Stimulated activated CD4-positive, alpha-beta T cell treated with anti-CD3 and anti-CD28 coated beads, Interleukin-4, amount 100 ng/mL, for 24 hours (primary cell): ENCODE results near the gene NXPH4.

ENCODE experiments used
- DNase-seq: peaks from one replicate; pipeline ENCODE4 v3.0.0-alpha.2; 2020

The NXPH4 gene

DNA sequence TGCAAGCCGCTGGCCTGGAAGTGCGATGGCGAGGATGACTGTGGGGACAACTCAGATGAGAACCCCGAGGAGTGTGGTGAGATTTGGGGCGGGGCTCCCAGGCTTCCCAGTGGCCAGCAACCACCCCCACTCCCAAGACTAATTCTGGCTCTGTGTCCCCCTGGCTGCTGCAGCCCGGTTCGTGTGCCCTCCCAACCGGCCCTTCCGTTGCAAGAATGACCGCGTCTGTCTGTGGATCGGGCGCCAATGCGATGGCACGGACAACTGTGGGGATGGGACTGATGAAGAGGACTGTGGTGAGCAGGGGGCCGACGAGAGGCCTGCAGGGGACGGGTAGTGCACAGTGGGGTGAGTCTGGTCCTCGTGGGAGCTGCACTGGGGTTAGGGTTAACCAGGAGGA lies 12.1 kb upstream of the NXPH4 start:
- DNase-seq: no peak

DNA sequence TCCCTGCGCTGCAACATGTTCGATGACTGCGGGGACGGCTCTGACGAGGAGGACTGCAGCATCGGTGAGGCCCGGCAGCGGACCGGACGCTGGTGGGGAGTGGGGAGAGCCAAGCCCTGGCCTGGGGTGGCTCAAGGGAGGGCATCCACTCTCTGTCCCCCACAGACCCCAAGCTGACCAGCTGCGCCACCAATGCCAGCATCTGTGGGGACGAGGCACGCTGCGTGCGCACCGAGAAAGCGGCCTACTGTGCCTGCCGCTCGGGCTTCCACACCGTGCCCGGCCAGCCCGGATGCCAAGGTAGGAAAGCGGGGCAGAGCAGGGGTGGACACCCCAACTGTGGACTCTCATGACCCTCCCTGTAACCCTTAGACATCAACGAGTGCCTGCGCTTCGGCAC lies 11.4 kb upstream of the NXPH4 start:
- no peak for DNase-seq

DNA sequence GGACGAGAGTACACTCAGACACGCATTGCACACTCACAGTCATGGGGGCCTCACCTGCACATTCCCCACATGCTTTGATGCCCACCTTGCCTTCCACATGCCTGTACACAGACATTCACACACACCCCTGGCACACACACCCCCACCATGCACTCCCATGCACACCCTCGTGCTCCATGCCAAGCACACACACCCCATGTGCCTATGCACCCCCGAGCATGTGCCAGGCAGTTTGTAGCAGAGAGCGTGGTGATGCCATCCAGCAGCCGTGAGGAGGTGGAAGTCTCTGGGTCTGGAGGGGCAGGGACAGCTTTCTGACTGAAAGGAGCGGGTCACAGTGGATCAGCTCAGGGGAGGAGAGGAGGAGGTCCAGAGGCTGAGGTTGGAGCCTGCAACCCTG lies 10.7 kb upstream of the NXPH4 start:
- DNase-seq: no peak

DNA sequence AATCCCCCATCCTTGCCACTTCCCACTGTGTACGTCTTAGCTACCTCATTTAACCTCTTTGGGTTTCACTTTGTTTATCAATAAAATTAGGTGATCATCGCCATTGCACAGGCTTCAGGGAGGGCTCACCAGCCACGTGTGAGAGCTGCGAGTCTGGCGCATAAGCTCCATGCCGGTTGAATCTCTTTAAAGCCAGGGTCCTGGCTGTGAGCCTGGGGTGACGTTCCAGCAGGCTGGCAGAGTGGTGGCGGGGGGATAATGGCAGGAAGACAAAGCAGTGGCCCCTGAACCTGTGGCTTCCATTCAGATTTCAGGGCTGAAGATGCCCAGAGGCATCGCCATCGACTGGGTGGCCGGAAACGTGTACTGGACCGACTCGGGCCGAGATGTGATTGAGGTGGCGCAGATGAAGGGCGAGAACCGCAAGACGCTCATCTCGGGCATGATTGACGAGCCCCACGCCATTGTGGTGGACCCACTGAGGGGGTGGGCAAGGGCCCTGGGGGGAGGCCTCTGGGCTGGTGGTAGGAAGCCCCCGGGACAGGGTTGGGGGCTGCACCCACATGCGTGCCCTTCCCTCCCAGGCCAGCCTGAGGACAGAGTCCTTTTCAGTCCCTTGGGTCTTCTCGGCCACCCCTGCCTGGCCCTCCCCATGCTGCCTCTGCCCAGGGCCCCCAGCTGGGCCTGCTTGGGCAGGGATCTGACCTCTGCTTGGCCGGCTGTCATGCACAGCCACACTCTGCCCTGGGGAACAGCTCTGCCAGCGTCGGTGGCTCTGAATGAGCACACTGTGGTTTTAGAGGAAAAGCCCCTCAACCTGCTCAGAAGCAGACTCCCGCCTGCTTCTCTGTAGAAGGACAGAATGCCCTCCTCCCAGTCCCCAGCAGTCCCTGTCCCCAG lies 8.6 kb upstream of the NXPH4 start:
- DNase-seq: no peak

DNA sequence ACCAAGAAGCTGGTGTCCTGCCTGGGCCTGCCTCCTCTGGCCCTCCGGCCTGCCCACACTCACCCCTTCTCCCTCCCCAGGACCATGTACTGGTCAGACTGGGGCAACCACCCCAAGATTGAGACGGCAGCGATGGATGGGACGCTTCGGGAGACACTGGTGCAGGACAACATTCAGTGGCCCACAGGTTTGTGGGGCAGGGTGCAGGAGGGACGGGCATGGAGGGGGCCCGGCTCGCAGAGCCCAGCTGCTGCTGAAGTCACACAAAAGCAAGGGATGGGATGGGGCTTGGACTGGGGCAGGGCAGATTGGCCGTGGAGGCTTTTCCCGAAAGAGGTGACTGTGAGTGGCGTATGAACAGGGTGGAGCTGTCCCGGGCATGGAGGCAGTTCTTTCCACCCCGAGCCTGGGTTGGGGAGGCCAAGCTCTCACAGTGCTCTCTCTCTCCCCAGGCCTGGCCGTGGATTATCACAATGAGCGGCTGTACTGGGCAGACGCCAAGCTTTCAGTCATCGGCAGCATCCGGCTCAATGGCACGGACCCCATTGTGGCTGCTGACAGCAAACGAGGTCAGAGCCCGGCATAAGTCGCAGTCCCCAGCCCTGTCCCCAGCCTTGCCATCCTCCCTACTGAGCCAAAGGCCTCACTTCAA lies 7.8 kb upstream of the NXPH4 start:
- no peak for DNase-seq

DNA sequence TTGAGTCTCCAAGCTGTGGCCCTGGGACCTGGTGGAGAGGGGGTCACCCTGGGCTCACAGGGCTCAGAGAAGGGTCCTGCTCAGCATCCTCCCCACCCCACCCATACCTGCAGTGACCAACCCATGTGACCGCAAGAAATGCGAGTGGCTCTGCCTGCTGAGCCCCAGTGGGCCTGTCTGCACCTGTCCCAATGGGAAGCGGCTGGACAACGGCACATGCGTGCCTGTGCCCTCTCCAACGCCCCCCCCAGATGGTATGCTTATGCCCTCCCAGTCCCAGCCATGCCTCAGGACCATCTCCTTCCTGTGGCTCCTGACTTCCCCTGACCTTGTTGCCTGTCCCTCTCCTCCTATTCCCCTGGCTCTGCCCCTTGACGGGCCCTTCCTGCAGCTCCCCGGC lies 6.7 kb upstream of the NXPH4 start:
- no peak for DNase-seq

DNA sequence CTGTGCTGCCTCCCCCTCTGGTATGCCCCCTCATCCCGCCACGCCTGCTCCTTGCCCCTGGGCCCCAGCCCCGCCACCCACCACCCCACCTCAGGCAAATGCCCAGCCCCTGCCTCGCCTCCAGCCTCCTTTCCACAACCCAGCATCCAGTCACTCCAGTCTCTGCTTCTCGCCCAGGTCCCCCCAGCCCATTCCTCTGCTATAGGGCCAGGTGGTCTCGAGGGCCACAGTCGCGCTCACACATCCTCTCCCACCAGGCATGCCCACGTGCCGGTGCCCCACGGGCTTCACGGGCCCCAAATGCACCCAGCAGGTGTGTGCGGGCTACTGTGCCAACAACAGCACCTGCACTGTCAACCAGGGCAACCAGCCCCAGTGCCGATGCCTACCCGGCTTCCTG lies 6.1 kb upstream of the NXPH4 start:
- DNase-seq: no peak

DNA sequence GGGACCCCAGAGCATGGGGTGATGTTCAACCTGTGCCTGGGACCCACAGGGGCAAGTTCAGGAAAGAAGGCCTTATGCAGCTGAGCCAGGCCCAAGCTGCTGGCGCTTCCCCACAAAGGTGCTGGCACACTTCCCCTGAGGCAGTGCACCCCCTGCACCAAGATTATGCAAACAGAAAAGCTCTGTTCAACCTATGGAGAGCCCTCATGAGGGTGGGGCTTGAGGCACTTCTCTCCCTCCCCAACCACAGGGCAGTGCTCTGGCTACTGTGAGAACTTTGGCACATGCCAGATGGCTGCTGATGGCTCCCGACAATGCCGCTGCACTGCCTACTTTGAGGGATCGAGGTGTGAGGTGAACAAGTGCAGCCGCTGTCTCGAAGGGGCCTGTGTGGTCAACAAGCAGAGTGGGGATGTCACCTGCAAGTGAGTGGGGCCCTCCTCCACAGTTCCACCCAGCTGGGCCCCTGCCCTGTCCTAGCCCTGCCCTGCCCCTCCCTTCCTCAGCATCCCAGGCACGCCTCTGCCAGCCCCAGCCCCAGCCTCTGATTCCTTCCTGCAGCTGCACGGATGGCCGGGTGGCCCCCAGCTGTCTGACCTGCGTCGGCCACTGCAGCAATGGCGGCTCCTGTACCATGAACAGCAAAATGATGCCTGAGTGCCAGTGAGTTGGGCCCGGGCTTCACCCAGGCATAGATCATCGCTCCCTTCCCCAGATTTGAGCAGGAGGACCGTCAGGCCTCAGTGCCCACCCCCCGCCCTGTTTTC lies 5.5 kb upstream of the NXPH4 start:
- no peak for DNase-seq

DNA sequence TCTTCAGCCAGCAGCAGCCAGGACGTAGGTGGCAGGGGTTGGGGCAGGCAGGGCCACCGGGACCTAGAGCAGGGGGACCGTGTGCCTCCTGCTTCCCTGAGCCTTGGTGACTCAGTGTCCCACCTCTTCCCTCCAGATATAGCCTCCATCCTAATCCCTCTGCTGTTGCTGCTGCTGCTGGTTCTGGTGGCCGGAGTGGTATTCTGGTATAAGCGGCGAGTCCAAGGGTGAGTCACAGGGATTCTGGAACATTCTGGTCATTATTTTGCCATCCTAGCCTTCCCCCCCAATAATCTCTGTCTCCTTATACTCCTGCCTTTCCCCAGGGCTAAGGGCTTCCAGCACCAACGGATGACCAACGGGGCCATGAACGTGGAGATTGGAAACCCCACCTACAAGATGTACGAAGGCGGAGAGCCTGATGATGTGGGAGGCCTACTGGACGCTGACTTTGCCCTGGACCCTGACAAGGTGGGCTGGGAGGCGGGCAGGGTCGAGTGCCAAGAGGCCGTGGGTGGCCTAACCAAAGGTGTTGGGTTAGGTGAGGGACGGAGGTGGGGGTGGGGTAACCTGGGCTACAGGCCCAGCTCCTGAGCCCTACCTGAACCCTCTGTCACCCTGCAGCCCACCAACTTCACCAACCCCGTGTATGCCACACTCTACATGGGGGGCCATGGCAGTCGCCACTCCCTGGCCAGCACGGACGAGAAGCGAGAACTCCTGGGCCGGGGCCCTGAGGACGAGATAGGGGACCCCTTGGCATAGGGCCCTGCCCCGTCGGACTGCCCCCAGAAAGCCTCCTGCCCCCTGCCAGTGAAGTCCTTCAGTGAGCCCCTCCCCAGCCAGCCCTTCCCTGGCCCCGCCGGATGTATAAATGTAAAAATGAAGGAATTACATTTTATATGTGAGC lies 4.5 kb upstream of the NXPH4 start:
- DNase-seq: no peak

DNA sequence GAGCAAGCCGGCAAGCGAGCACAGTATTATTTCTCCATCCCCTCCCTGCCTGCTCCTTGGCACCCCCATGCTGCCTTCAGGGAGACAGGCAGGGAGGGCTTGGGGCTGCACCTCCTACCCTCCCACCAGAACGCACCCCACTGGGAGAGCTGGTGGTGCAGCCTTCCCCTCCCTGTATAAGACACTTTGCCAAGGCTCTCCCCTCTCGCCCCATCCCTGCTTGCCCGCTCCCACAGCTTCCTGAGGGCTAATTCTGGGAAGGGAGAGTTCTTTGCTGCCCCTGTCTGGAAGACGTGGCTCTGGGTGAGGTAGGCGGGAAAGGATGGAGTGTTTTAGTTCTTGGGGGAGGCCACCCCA lies 3.9 kb upstream of the NXPH4 start:
- no peak for DNase-seq

DNA sequence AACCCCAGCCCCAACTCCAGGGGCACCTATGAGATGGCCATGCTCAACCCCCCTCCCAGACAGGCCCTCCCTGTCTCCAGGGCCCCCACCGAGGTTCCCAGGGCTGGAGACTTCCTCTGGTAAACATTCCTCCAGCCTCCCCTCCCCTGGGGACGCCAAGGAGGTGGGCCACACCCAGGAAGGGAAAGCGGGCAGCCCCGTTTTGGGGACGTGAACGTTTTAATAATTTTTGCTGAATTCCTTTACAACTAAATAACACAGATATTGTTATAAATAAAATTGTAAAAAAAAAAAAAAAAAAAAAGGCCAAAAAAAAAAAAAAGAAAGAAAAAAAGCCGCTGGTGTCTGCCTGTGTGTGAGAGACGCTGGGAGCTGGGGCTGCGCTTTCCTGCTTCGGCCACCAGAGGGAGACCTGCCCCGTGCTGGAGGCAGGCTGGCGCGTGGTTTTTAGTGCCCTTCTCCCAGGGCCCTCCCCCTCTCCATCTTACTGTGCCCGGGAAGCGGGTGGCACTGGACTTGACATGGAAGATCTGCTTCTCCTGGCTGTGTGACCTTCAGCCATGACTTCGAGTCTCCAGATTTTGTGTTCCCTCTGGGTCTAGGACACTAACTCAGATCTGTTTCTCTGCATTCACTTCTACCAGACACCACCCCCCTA lies 3.4 kb upstream of the NXPH4 start:
- DNase-seq: peak; percentile 87

DNA sequence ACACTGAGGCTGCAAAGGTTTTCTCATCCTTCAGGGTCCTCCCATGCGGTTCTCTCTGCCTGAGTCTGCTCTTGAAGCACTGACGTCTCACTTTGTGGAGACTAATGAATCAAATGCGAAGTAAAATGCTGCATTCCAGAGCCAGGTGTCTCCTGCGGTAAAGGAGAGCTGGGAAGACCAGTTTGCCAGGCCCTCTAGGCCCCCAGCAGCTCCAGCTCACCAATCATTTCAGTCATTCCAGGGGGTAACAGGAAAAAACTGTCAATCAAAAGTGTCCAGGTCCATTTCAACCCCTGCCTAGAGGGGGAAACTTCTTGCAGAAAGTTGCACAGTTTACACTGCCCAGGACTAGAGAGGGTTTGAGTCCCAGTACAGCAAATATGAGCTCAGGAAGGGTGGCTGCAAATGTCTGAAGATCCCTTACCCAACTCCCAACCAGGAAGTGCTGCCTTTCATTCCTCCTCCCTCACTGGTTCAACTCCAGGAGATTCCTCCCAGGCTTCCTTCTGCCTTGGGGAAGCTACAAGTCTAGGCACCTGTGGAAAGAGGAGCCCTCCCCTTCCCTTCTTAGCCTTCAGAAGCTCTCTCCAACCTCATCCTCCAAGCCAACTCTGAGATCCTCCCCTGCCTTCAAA lies 2.7 kb upstream of the NXPH4 start:
- DNase-seq: no peak

DNA sequence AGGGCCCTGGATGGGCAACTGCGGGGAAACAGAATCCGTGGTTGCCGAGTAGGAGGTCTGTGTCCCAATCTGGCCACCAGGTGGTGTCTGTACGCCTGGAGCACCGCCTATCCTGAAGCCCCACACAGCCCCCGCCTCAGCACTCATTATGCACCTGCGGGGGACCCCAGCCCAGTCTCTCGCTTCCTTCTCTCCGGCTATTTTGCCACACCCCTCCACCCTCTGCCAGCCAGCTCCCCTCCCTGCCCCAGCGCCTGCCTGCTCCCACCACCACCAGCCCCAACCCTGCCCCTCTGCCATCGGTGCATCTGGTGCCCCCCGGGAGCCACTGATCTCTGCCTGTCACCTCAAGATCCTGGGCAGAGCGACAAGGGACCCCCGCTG lies 2.2 kb upstream of the NXPH4 start:
- DNase-seq: peak; percentile 75

DNA sequence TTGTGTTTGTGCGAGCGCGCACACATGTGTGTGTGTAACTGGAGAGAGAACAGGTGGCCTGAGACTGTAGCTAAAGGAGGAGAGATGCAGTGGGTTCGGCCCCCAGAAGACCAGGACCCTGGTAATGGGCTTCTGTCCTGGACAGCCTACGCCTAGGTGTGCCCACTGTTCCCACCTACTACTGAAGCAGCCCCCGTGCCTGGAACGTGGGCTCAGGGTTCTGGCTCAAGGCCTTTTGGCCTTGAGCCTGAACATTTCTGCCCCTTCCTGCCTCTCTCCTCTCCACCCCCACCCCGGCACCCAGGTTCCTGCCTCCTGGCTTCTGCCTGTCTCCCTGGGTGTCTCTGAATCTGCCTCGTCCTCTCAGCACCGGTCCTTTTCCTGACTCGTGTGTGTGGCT lies 1.5 kb upstream of the NXPH4 start:
- no peak for DNase-seq

DNA sequence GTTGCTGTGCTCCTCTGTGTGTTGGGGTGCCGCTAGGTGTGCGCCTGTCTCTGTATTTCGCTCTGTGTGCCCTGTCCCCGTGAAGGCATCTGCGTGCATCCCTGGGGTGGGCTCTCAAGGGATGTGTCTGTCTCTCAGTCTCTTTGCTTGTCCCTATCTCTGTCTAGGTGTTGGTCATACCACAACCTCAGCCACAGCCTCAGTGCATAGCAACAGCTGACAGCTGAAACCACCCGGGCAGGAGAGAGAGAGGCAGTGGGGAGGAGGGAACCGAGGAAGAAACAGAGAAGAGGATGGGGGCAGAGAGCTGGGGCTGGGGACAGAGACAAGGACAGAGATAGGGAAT lies 953 bp upstream of the NXPH4 start:
- no peak for DNase-seq

DNA sequence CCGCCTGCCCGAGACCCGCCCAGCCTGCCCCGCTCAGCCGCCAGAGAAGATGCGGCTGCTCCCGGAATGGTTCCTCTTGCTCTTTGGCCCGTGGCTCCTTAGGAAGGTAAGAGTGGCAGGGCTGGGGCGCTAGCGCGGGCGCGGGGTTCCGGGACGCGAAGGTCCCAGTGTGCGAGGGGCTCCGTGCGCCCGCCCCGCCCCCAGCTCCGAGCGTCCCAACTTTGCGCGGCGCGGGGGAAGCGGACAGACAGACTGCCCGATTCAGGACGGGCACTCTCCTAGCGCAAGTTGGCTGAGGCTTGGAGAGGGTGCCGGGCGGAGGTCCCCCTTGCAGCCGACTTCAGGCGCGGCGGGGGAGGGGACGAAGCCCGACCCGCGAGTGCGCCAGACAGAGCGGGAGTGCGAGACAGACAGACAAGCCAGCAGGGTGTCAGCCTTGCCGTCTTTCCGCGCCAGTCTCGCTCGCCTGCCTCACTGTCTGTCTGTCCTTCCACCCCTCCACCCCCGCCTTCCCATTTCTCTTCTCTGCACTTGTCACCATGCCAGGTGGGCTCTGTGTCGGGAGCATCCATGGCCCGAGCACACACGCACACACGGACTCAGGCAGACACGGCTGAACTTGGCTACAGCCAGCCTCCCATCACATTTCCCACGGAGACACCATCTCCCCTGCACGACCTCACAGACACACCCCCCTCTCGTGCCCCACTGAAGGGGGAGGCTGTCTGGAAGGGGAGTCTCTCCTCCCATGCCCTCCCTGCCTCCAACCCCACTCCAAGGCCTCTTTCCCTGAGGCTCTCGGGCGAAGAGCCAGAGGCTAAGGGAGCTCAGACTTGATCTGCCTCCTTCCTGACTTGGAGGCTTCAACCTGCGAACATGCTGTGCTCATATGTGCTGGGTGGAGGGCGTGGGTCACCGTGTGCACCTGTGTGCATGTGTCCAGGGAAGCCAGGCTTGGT lies 606 bp downstream of the NXPH4 start:
- DNase-seq: no peak

DNA sequence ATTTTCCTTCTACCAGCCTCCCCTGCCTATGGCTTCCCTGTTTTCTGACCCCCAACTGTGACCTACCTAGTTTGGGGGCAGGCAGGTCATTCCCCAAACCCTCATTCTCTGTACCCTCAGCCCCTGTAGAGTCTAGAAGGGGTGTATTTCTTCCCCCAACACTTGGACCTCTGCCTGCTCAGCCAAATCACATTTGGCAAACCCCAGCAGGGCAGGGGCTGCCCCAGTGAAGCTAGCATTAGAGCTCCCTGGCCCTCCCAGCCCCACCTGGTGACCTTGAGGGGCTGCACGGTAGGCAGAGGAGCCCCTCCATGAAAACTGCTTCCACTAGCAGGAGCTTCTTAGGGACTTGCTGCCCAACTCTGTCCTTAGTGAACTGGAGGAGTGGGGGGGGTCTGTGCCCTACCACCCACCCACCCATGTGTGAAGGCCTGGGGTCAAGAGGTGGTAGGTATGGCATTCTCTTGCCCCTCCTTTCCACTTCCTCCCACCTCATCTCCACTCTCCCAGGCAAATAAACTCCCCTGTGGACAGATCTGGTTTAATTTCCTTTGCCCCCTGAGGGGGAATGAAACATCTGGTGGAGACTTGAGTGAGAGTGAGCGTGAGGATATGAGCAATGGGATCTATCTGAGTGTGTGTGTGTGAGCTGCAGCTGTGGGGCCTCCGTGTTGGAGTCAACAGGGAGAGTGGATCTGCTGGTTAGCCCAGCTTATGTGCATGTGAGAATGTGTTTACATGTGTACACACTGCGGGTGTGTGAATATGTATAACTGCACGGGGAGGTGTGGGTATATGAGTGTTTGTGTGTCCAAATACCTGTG lies 1.6 kb downstream of the NXPH4 start:
- DNase-seq: no peak

DNA sequence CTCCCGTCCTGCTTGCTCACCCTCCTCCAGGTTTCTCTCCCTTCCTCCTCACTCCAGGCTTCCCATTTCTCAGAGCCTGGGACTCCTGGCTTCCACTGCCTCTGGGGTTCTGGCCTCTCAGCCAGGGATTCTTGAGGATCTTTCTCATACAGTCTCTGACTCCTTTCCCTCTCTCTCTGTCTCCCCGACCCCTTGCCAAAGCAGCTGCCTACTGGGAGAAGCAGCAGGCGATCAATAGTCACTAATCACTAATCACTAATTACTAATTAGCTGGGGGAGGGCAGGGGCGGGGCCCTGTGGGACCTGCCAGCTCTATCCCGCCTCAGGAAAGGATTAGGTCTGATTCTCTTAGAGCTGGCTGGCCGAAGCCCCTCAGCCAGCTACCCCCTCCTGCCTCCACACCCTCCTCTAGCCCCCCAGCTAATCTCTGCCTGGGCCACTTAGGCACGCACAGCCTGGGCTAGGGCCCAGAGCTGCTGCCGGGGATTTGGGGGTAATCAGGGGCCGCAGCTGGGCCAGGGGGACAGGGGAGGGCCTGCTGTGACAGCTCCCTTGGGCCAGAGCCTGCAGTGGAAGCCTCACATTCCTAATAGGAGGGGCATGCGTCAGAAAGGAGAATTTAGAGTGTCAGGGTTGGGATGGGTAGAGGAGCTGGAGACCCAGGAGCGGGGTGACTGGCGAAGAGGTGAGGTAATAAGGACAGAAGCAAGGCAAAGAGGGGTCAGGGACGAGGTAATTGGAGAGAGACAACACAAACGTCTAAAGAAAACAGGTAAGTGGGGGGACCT lies 2.8 kb downstream of the NXPH4 start:
- DNase-seq: no peak
